Upper lobe of left lung (tissue), 6 donors: ENCODE data around the gene SLF2. TPM values are rescaled to one million over a fixed set of nuclear protein-coding genes. Genes with fewer than 3 reads are reported as not detected.
A peak's percentile ranks its signal among the peaks of the same experiment; 100 is the strongest.

Experiments
- ATAC-seq, 2 donors: fragments of 200-7000 bp; cut with Tn5 transposase; one replicate each; pipeline ENCODE4 v1.9.1; 2022; ENCODE audit warnings: mild to moderate bottlenecking in 2 of 2, moderate library complexity in 2 of 2; ENCODE audit not compliant: low FRiP score in 2 of 2
- DNase-seq, 2 donors: peaks; one replicate each; pipeline ENCODE4 v3.0.0-alpha.2; 2019 to 2020
- H3K27ac ChIP-seq, 4 donors: fragments of 200-600 bp; sonication (generic); one replicate each; pipeline ENCODE4 v1.5.1; 2016 to 2019
- H3K27me3 ChIP-seq, 4 donors: fragments of 200-600 bp; sonication (generic); one replicate each; pipeline ENCODE4 v1.5.1; 2017 to 2019
- H3K36me3 ChIP-seq, 4 donors: fragments of 200-600 bp; sonication (generic); one replicate each; pipeline ENCODE4 v1.5.1; 2016 to 2019
- H3K4me1 ChIP-seq, 4 donors: fragments of 200-600 bp; sonication (generic); one replicate each; pipeline ENCODE4 v1.5.1; 2018 to 2019
- H3K4me3 ChIP-seq, 4 donors: fragments of 200-600 bp; sonication (generic); one replicate each; pipeline ENCODE4 v1.5.1; 2017 to 2019; ENCODE audit warnings: mild to moderate bottlenecking in 2 of 4, moderate library complexity in 1 of 4
- H3K9me3 ChIP-seq, 4 donors: fragments of 200-600 bp; sonication (generic); one replicate each; pipeline ENCODE4 v1.5.1; 2018 to 2019
- CTCF ChIP-seq, 6 experiments: fragments of 450-650 bp in 4 of 6; fragments of 200-600 bp in 2 of 6; sonication (generic) in 2 of 6; IDR thresholded peaks; one replicate each; pipeline ENCODE4 v1.5.1; 2016 to 2019; ENCODE audit warnings: antibody characterized with exemption in 6 of 6
- EP300 ChIP-seq, 4 donors: sonication (generic); formaldehyde crosslinking; IDR thresholded peaks; one replicate each; pipeline ENCODE4 v1.5.1; 2017; ENCODE audit warnings: antibody characterized with exemption in 4 of 4, control low read depth in 2 of 4
- POLR2A ChIP-seq, 4 donors: fragments of 450-650 bp; IDR thresholded peaks; one replicate each; pipeline ENCODE4 v1.5.1; 2016 to 2017; ENCODE audit warnings: antibody characterized with exemption in 4 of 4, mild to moderate bottlenecking in 2 of 4
- POLR2AphosphoS5 ChIP-seq, 2 donors: sonication (generic); formaldehyde crosslinking; IDR thresholded peaks; one replicate each; pipeline ENCODE4 v1.5.1; 2017; ENCODE audit warnings: antibody characterized with exemption in 2 of 2
- WGBS, 2 donors: methylation state at CpG; one replicate each; pipeline ENCODE4 v1.1.5; 2017 to 2018; 5-methylcytosine and 5-hydroxymethylcytosine counted together
- total RNA-seq, 6 donors: library from RNA; depleted of rRNA in 4 of 6; stranded (reverse); fragments of >200 nt in 4 of 6; gene quantifications; one replicate each; pipeline versions ENCODE4 v1.1.0 to v1.2.1, GENCODE V29; 2016 to 2021
- donor health status: DM: no; HTN: no; CAD: no; lungs with moderate emphysema.
- donor health status: DM: no; HTN: yes; CAD: no; lungs with severe emphysema.

Gene SLF2
- total RNA-seq, 6 donors from 2014 or later: 13.4 to 60.8 (median 28.2) TPM

DNA sequence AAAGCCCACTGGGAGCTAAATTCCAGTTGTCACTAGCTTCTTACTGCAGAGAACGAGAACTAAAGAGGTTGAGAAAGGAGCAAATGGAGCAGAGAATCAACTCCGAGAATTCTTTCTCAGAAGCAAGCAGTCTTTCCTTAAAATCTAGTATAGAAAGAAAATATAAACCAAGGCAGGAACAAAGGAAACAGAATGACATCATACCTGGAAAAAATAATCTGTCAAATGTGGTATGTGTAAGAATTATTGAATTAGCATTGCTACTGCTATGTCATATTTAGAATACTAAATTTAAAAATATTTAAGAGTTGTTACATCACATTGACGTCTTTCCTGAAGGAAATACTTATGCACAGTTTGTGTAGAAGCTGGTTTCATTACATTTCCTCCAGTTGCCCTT is 4.3 kb downstream of the SLF2 start:
- no peaks in the 10 kb centered on the region for H3K9me3 ChIP-seq
- peak overlapping the region in 1 of 4 donors; percentile 25 for H3K27ac ChIP-seq
- peaks cover 13 to 29% (median 21%) of the 10 kb centered on the region in 4 donors for H3K4me1 ChIP-seq
- peaks cover 16 to 62% (median 22%) of the 10 kb centered on the region in 4 donors for H3K36me3 ChIP-seq
- WGBS, 2 donors: 81 to 82% methylated on average over 3 of the region's 3 CpGs
- no peak for TF ChIP-seq POLR2AphosphoS5 (IDR thresholded peaks at IDR 0.05)
- TF ChIP-seq EP300 (IDR thresholded peaks at IDR 0.05): no peak
- TF ChIP-seq POLR2A (IDR thresholded peaks at IDR 0.05): no peak
- no peak for TF ChIP-seq CTCF (IDR thresholded peaks at IDR 0.05)
- no peak overlapping the region for H3K4me3 ChIP-seq
- H3K27me3 ChIP-seq: no peaks in the 10 kb centered on the region
- DNase-seq (no peak), ATAC-seq (no peak)

GRCh38 chr10:100923580-100923979 is 10.8 kb downstream of the SLF2 start:
- ATAC-seq: no peak
- no peaks in the 10 kb centered on the region for H3K9me3 ChIP-seq
- no peaks in the 10 kb centered on the region for H3K27me3 ChIP-seq
- H3K4me3 ChIP-seq: no peak overlapping the region
- peaks cover 32 to 99% (median 42%) of the 10 kb centered on the region in 4 donors for H3K36me3 ChIP-seq
- H3K27ac ChIP-seq: no peak overlapping the region
- TF ChIP-seq EP300 (IDR thresholded peaks at IDR 0.05) (no peak), POLR2AphosphoS5 (IDR thresholded peaks at IDR 0.05) (no peak), CTCF (IDR thresholded peaks at IDR 0.05) (no peak), POLR2A (IDR thresholded peaks at IDR 0.05) (no peak)
- peaks cover 0 to 3% (median 0%) of the 10 kb centered on the region in 4 donors for H3K4me1 ChIP-seq
- no peak for DNase-seq

DNA sequence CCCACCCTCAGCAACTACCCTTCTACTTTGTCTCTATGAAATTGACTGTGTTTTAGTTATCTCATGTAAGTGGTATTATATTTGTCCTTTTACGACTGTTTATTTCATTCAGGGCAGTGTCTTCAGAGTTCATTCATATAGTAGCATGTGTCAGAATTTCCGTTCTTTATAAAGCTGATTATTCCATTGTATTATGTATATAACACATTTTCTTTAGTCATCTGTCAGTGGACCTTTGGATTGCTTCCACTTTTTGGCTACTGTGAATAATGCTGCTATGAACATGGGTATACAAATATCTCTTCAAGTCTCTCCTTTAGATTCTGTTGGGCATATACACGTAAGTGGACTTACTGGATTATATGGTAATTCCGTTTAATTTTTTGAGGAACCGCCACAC is 14.5 kb downstream of the SLF2 start:
- ATAC-seq (no peak), DNase-seq (no peak)
- 92 to 94% methylated on average over 5 of the region's 5 CpGs for WGBS, 2 donors
- TF ChIP-seq EP300 (IDR thresholded peaks at IDR 0.05) (no peak), CTCF (IDR thresholded peaks at IDR 0.05) (no peak), POLR2A (IDR thresholded peaks at IDR 0.05) (no peak), POLR2AphosphoS5 (IDR thresholded peaks at IDR 0.05) (no peak)
- Histone ChIP-seq H3K27ac (no peak overlapping the region), H3K4me1 (peaks cover 0 to 3% (median 0%) of the 10 kb centered on the region in 4 donors), H3K27me3 (no peaks in the 10 kb centered on the region), H3K36me3 (peaks cover 38 to 99% (median 68%) of the 10 kb centered on the region in 4 donors), H3K4me3 (no peak overlapping the region), H3K9me3 (no peaks in the 10 kb centered on the region)

GRCh38 chr10:100928039-100928438 is 15.3 kb downstream of the SLF2 start:
- Histone ChIP-seq H3K36me3 (peaks cover 40 to 100% (median 71%) of the 10 kb centered on the region in 4 donors), H3K27ac (no peak overlapping the region), H3K27me3 (no peaks in the 10 kb centered on the region), H3K4me3 (no peak overlapping the region), H3K9me3 (no peaks in the 10 kb centered on the region), H3K4me1 (peaks cover 0 to 3% (median 0%) of the 10 kb centered on the region in 4 donors)
- WGBS, 2 donors: 0 to 67% methylated on average over 1 of the region's 1 CpG
- no peak for ATAC-seq
- DNase-seq: no peak
- TF ChIP-seq POLR2AphosphoS5 (IDR thresholded peaks at IDR 0.05): no peak

GRCh38 chr10:100930368-100930767 is 17.6 kb downstream of the SLF2 start:
- ATAC-seq (no peak), DNase-seq (no peak)
- peaks cover 0 to under 1% (median 0%) of the 10 kb centered on the region in 4 donors for H3K4me1 ChIP-seq
- H3K27me3 ChIP-seq: no peaks in the 10 kb centered on the region
- no peaks in the 10 kb centered on the region for H3K9me3 ChIP-seq
- H3K27ac ChIP-seq: no peak overlapping the region
- H3K4me3 ChIP-seq: no peak overlapping the region
- TF ChIP-seq POLR2A (IDR thresholded peaks at IDR 0.05) (no peak), EP300 (IDR thresholded peaks at IDR 0.05) (no peak), CTCF (IDR thresholded peaks at IDR 0.05) (no peak), POLR2AphosphoS5 (IDR thresholded peaks at IDR 0.05) (no peak)
- H3K36me3 ChIP-seq: peaks cover 35 to 100% (median 60%) of the 10 kb centered on the region in 4 donors
